Measurements from ENCODE around the gene SDK1.

- TF ChIP-seq CTCF (IDR thresholded peaks at IDR 0.05) (no peak), FOXS1 (CRISPR knock-in tag; IDR thresholded peaks at IDR 0.05) (no peak), POLR2A (IDR thresholded peaks at IDR 0.05; ENCODE audit: low read length) (no peak), RAD21 (conservative IDR thresholded peaks at IDR 0.05 in 1 of 2, IDR thresholded peaks at IDR 0.05 in 1 of 2) (no peak), TP53 (CRISPR knock-in tag; IDR thresholded peaks at IDR 0.05) (no peak), PBX3 (IDR thresholded peaks at IDR 0.05) (no peak), TFCP2L1 (CRISPR knock-in tag; IDR thresholded peaks at IDR 0.05) (no peak), EP300 (IDR thresholded peaks at IDR 0.05) (no peak), RARB (CRISPR knock-in tag; IDR thresholded peaks at IDR 0.05) (no peak), PHF8 (IDR thresholded peaks at IDR 0.05; ENCODE audit: borderline replicate concordance, low read depth) (no peak), MAZ (IDR thresholded peaks at IDR 0.05; ENCODE audit: borderline replicate concordance, low read depth, low read length) (no peak), JUN (IDR thresholded peaks at IDR 0.05) (no peak), ESRRA (IDR thresholded peaks at IDR 0.05; ENCODE audit: borderline replicate concordance, low read length) (no peak), REST (IDR thresholded peaks at IDR 0.05) (no peak)
These were observed 947.2 kb downstream of the SDK1 start for GRCh38 chr7:4248295-4248694.

Data from A549 (cell line).